Transverse colon (tissue), 4 donors: Measurements from ENCODE around the gene ALK. TPM values are rescaled to one million over a fixed set of nuclear protein-coding genes. Genes with fewer than 3 reads are reported as not detected.

Experiments used
- DNase-seq: peaks from one replicate; pipeline ENCODE4 v3.0.0-alpha.2; 2019
- H3K27ac ChIP-seq, 4 donors: fragments of 200-600 bp; sonication (generic); 2 replicates each; pipeline ENCODE4 v1.5.1; 2016 to 2018; ENCODE audit warnings: inconsistent platforms in 4 of 4
- H3K27me3 ChIP-seq: fragments of 200-600 bp; sonication (generic); 2 replicates; pipeline ENCODE4 v1.5.1; 2017; ENCODE audit warnings: inconsistent platforms
- H3K36me3 ChIP-seq, 4 donors: fragments of 200-600 bp; sonication (generic); 2 replicates each; pipeline ENCODE4 v1.5.1; 2017 to 2019; ENCODE audit warnings: inconsistent platforms in 4 of 4
- H3K4me1 ChIP-seq, 4 donors: fragments of 200-600 bp; sonication (generic); 2 replicates each; pipeline ENCODE4 v1.5.1; 2017 to 2020; ENCODE audit warnings: inconsistent platforms in 4 of 4
- H3K4me3 ChIP-seq, 4 donors: fragments of 200-600 bp; sonication (generic); 1 replicate in 1 of 4; 2 replicates in 3 of 4; pipeline versions ENCODE4 v1.5.1 to v1.6.1; 2017 to 2019; ENCODE audit warnings: inconsistent platforms in 4 of 4
- H3K9me3 ChIP-seq, 2 donors: fragments of 200-600 bp; sonication (generic); 2 replicates each; pipeline ENCODE4 v1.5.1; 2017 to 2019; ENCODE audit warnings: inconsistent platforms in 2 of 2
- CTCF ChIP-seq, 5 experiments: fragments of 200-600 bp in 3 of 5; fragments of 450-650 bp in 2 of 5; sonication (generic) in 3 of 5; IDR thresholded peaks; 1 replicate in 2 of 5; 2 replicates in 3 of 5; pipeline ENCODE4 v1.5.1; 2016 to 2017; ENCODE audit warnings: antibody characterized with exemption in 5 of 5, inconsistent platforms in 3 of 5, mild to moderate bottlenecking in 2 of 5, moderate library complexity in 1 of 5
- EP300 ChIP-seq: sonication (generic); formaldehyde crosslinking; IDR thresholded peaks from one replicate; pipeline ENCODE4 v1.6.1; 2017; ENCODE audit warnings: antibody characterized with exemption, low read depth
- POLR2A ChIP-seq: fragments of 450-650 bp; IDR thresholded peaks from one replicate; pipeline ENCODE4 v1.6.1; 2016; ENCODE audit warnings: antibody characterized with exemption, mild to moderate bottlenecking, moderate library complexity
- POLR2AphosphoS5 ChIP-seq, 3 donors: sonication (generic); formaldehyde crosslinking; IDR thresholded peaks; one replicate each; pipeline ENCODE4 v1.6.1; 2016; ENCODE audit warnings: antibody characterized with exemption in 3 of 3
- WGBS, 2 donors: methylation state at CpG; one replicate each; pipeline ENCODE4 v1.1.5; 2018; ENCODE audit warnings: low coverage in 1 of 2; 5-methylcytosine and 5-hydroxymethylcytosine counted together
- in situ Hi-C, 4 donors: fragments of 200-750 bp; cut with MboI; loops; one replicate each; pipeline versions ENCODE4 v1.15.0 to v1.15.1; 2017; ENCODE audit warnings: low sequenced_read_pairs in 3 of 4, low pct_ligation_motif_present in 1 of 4, low pct_unique_long_range_greater_than_20kb in 1 of 4
- intact Hi-C: fragments of 100-400 bp; cut with DNase I; formaldehyde crosslinking; loops from one replicate; pipeline ENCODE4 v1.15.1; 2023; ENCODE audit warnings: low total_unique reads
- total RNA-seq, 4 donors: library from RNA; depleted of rRNA; stranded (reverse); fragments of >200 nt; gene quantifications; one replicate each; pipeline ENCODE4 v1.1.0, GENCODE V29; 2016

The ALK gene
- total RNA-seq, 4 donors from 2014 or later = 0.32 to 0.82 TPM; not detected in 2

GRCh38 chr2:29162204-29162928, 759.0 kb downstream of the ALK start:
- Histone ChIP-seq H3K36me3 (peaks cover 0 to 9% (median 0%) of the 10 kb centered on the region in 4 donors), H3K4me3 (no peak overlapping the region), H3K27me3 (no peaks in the 10 kb centered on the region), H3K4me1 (no peaks in the 10 kb centered on the region), H3K27ac (no peak overlapping the region), H3K9me3 (no peaks in the 10 kb centered on the region)
- WGBS, 2 donors = 74 to 80% methylated on average over 1 of the region's 1 CpG
- intact Hi-C loops = no loop called here
- DNase-seq = no peak
- no peak for TF ChIP-seq POLR2A
- in situ Hi-C loops = no loop called here

- intact Hi-C loops = no loop called here
- Histone ChIP-seq H3K27me3 (no peaks in the 10 kb centered on the region), H3K4me3 (no peak overlapping the region), H3K27ac (no peak overlapping the region), H3K36me3 (peaks cover 0 to 9% (median 0%) of the 10 kb centered on the region in 4 donors), H3K4me1 (no peaks in the 10 kb centered on the region), H3K9me3 (no peaks in the 10 kb centered on the region)
- 85 to 90% methylated on average over 3 to 5 of the region's 5 CpGs for WGBS, 2 donors
- TF ChIP-seq POLR2AphosphoS5 (IDR thresholded peaks at IDR 0.05) = no peak
- TF ChIP-seq EP300 = no peak
- TF ChIP-seq POLR2A = no peak
- TF ChIP-seq CTCF (IDR thresholded peaks at IDR 0.05) = no peak
- no peak for DNase-seq
- in situ Hi-C loops = no loop called here
These were observed 761.2 kb downstream of the ALK start for GRCh38 chr2:29160184-29160583.

GRCh38 chr2:29159125-29159524, 762.3 kb downstream of the ALK start:
- peaks cover 0 to 9% (median 0%) of the 10 kb centered on the region in 4 donors for H3K36me3 ChIP-seq
- intact Hi-C loops = no loop called here
- no peak for TF ChIP-seq EP300
- TF ChIP-seq POLR2AphosphoS5 (IDR thresholded peaks at IDR 0.05) = no peak
- no peak for TF ChIP-seq POLR2A
- no peak for TF ChIP-seq CTCF (IDR thresholded peaks at IDR 0.05)
- H3K9me3 ChIP-seq = no peaks in the 10 kb centered on the region
- no peak overlapping the region for H3K4me3 ChIP-seq
- DNase-seq = no peak
- WGBS, 2 donors = 50 to 100% methylated on average over 1 of the region's 1 CpG
- in situ Hi-C loops = no loop called here
- no peak overlapping the region for H3K27ac ChIP-seq
- no peaks in the 10 kb centered on the region for H3K4me1 ChIP-seq
- no peaks in the 10 kb centered on the region for H3K27me3 ChIP-seq

GRCh38 chr2:29157131-29157530, 764.3 kb downstream of the ALK start:
- in situ Hi-C loops = no loop called here

GRCh38 chr2:29155578-29155977, 765.8 kb downstream of the ALK start:
- peaks cover 0 to 16% (median 3%) of the 10 kb centered on the region in 4 donors for H3K36me3 ChIP-seq
- H3K9me3 ChIP-seq = no peaks in the 10 kb centered on the region
- no peak overlapping the region for H3K4me3 ChIP-seq
- H3K27ac ChIP-seq = no peak overlapping the region
- intact Hi-C loops = no loop called here
- H3K4me1 ChIP-seq = no peaks in the 10 kb centered on the region
- no peaks in the 10 kb centered on the region for H3K27me3 ChIP-seq
- no peak for DNase-seq
- 43 to 71% methylated on average over 2 of the region's 2 CpGs for WGBS, 2 donors
- in situ Hi-C loops = no loop called here
- TF ChIP-seq EP300 = no peak

More at GRCh38 chr2:29157131-29157530, 764.3 kb downstream of the ALK start:
- Histone ChIP-seq H3K4me3 (no peak overlapping the region), H3K4me1 (no peaks in the 10 kb centered on the region), H3K27me3 (no peaks in the 10 kb centered on the region), H3K36me3 (peaks cover 0 to 16% (median 5%) of the 10 kb centered on the region in 4 donors), H3K27ac (no peak overlapping the region), H3K9me3 (no peaks in the 10 kb centered on the region)
- WGBS, 2 donors = 78 to 92% methylated on average over 2 to 4 of the region's 4 CpGs
- no peak for TF ChIP-seq POLR2A
- DNase-seq = no peak
- intact Hi-C loops = no loop called here
